Stimulated activated CD8-positive, alpha-beta memory T cell treated with anti-CD3 and anti-CD28 coated beads, Interleukin-12 subunit alpha, Interleukin-12 subunit beta, amount 100 ng/mL, for 1 hour (primary cell): Measurements from ENCODE around the gene TMEM47.

Source experiments
- DNase-seq: peaks from one replicate; pipeline ENCODE4 v3.0.0-alpha.2; 2020; ENCODE audit warnings: low read depth

The TMEM47 gene

DNA sequence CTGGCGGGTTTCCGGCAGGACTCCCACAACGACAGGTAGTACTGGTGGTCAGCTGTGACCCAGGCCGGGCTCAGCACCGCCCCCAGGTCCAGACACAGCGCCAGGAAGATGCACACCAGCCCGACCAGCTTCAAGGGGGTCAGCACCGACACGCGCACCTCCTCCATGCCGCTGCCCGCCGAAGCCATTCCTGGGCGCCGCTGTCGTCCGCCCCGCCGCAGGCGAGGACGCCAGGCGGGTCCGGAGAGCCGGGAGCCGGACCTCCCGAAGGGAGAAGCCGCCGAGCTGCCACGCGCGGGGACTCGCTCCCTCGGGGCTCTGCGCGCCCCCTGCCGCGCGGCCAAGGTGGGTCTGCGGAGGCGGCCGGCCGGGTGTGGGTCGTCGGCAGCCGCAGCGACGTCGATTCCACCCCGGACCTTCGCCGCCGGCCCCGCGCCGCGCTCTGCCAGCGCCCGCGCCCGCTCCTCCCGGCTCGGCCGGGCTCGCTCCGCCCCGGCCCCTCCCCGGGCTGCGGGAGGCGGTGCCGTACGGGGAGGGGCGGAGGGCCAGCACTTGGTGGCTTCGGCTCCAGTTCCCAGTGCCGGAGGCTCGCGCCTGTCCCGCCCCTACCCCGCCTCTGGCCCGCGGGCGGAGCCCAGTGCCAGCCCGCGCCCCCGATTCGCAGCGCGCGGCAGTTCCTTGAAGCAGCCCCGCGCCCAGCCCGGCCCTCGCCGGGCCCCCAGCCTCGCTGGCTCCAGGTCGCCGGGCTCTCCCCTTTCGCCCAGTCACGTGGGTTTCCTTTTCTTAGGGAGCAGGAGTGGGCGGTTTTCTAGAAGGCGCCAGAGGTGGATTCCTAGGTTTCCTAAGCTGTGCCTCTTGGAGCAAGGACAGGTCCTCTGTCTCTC, at the start of gene TMEM47:
Gene TMEM47, minus strand, starts transcription at position 444 of the 884 bp plus-strand sequence. Its CDS starts 256 bp downstream, at position 188.
- DNase-seq: no peak

GRCh38 chrX:34687095-34687494, 30.0 kb upstream of the TMEM47 start:
- DNase-seq: no peak

- no peak for DNase-seq
Observed at GRCh38 chrX:34659575-34659974, 2.5 kb upstream of the TMEM47 start.

GRCh38 chrX:34658326-34658725, 1.2 kb upstream of the TMEM47 start:
- no peak for DNase-seq

DNA sequence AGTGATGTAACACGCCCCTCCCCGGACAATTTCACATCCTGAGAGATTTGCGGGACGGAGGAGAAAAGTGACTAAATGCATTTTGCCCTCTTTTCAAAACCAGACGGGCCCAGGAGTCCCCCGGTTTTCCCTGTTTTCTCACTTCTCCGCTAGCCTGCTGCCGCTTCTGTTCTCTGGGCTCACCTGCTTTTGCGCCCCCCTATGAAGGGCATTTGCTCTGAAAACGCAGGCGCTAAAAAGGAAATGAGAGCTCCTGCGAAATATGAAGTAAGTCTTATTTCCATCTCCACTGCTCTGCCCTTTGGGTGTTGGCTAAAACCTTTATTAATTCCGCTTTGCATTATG, 613 bp upstream of the TMEM47 start:
- no peak for DNase-seq

DNA sequence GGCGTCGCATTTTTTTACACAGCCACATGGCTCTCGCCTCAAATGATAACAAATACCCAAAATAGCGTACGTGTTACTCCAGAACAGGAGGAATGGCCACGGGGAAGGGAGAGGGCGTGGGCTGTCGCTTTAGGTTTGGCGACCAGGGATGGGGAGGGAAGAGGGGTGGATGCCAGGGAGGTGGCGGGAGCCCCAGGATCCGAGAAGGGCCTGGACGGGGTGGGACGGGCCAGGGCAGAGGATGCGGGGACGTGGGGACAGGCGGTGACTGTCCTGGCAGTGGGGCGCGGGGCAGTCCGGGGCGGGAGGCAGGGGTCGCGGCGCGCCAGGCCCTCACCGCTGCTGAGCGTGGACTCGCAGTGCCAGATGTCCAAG, 631 bp downstream of the TMEM47 start:
- DNase-seq: no peak

- DNase-seq: no peak
Observed at GRCh38 chrX:34655501-34656455, 1.3 kb downstream of the TMEM47 start.

GRCh38 chrX:34654696-34655490, 2.2 kb downstream of the TMEM47 start:
- DNase-seq: no peak

GRCh38 chrX:34653811-34654210, 3.3 kb downstream of the TMEM47 start:
- DNase-seq: no peak

GRCh38 chrX:34642849-34643248, 14.2 kb downstream of the TMEM47 start:
- DNase-seq: no peak

DNA sequence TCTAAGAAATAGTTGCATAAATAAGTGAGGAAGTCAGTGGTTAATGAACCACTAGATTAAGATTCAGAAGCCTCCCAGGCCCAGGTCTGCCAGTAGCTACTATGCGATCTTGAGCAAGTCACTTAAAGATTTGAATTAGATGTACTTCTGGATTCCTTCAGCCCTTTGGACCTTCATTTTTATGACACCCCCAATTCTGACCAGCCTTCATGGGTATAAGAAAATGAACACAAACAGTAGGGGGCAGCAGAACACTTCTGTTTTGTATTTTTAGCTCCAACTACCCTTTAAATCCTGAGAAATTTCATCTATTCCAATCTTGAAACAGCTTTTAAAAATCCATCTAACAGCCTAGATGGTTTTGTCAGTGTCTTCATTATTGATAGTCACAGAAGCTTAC, 19.0 kb downstream of the TMEM47 start:
- DNase-seq: no peak

DNA sequence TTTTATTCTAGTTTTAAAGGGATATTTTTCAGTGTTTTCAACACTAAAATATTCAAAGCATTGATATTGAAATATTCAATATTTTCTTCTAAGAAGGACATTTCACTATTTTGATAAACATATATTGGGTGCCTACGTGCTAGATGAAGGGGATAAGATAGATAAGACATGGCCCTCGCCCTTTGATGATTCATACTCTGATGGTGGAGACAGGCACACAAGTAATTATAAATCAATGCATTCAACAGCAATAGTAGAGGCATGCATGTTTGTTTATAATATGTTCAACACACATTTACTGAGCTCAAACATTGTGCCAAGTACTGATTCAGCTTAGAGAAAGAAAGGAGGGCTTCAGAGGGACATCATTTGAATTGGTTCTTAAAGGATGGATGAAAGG, 22.7 kb downstream of the TMEM47 start:
- no peak for DNase-seq

DNA sequence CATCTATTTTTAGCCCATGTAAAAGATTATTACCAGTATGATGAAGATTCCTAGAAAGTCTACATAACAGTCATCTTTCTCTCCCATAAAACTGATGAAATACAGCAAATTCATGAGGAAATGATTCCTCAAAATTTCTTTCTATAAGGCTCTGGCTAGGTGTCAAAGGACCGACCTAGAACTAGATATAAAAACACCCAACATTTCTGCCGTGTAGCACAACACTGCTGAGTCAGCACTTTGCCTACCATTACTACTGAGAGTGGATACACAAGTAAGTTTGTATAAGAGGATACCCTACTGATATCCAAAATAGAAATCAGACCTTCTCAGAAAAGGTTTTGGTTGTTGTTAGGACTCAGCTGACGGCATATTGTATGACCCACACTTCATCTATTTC, 24.7 kb downstream of the TMEM47 start:
- no peak for DNase-seq

DNA sequence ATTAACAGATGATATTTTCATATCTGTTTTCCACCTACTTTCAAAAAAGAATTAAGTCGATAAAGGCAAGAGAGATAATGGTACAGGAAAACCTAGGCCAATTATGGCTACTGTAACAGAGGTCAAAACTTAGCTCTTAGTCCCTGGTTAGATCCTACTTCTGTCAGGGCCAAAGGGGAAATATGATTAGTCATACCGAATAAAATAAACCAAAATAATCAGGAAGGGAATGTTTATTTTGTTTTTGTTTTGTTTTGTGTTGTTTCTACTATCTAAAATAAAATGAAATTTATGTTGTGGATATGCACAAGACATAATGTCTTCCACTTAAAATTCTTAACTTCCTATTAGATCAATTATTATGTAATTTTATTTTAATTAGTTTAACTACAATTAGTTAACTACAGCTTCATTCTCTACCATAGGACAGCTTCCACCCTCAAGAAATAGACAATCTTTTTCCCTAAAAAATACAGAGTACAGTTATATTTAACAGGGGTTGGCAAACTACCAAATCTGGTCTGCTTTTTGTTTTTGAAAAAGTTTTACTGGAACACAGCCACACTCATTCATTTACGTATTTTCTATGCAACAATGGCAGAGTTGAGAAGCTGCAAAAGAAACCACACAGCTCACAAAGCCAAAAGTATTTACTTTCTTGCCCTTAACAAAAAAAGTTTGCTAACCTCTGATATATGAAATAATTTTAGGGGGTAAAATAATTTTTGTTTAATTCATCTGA, 25.4 kb downstream of the TMEM47 start:
- no peak for DNase-seq

- no peak for DNase-seq
Observed at GRCh38 chrX:34629572-34629971, 27.5 kb downstream of the TMEM47 start.

DNA sequence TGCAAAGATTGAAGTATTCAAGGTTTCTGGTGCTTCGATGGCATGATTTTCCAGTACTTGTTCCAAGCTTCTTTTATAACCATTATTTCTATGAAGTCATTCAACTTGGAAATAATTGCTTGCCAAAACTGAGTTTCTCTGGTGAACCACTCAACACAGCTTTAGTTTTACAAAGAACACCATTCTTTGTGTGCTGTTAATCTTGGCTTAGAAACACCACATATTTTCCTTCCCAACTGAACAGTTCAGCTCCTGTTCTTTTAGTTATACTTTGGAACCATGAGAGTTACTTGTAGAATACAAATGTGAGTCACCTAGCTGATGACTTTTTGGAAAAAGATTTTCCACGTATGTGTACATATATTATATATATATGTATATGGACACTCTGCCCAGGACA, 32.7 kb downstream of the TMEM47 start:
- no peak for DNase-seq

GRCh38 chrX:34619920-34620319, 37.2 kb downstream of the TMEM47 start:
- no peak for DNase-seq

- no peak for DNase-seq
Observed at GRCh38 chrX:34612036-34612435, 45.0 kb downstream of the TMEM47 start.

GRCh38 chrX:34598362-34598761, 58.7 kb downstream of the TMEM47 start:
- no peak for DNase-seq

DNA sequence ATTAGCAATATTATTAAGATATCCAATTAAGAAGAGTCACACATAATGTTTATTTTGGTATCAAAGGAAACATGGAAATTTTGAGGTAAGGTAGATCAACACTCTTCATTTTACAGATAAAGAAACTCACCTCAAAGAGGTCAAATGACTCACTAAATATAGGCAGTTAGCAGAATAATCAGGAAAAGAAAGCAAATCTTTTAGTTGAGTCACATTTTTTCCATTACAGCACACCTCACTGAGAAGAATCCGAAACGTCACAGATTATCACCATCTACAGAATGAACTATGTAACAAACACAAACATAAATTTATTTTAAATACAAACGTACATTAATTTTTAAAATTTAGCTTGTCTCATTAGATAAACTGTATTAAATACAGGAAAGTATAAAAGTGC, 70.1 kb downstream of the TMEM47 start:
- DNase-seq: no peak

DNA sequence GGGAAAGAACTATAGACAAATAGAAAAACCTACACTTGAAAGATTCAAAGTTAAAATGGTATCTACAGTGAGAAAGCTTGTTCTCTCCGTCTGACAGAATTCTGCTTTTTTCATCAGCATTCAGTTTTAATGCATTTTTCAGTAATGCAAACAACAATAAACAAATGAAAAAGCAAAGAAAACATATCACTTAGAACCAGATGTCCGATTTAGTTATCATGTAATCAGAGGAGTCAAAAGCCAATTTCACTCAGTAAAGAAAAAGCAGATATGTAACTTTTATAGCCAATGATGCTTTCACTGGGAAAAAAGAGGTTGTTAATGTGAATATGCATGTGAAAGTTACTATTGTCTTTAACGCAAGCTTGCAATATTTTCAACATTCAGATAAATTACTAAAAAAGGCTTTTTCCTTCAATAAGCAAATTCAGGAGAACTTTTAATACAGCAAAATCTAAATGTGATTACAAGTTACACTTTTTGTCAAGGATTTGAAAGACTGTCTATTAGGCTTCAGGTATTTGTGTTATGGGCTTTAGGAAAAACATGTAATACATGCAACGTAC, 70.7 kb downstream of the TMEM47 start:
- no peak for DNase-seq
